Measurements from ENCODE around the gene QRSL1.
"Not testable (repeated sequence)": the region's sequence is repeated elsewhere in the genome, so short reads cannot be mapped to it uniquely, and the experiment has no call there.

QRSL1 gene

GRCh38 chr6:106629103-106629858 is at the start of gene QRSL1, which contains the start of gene RTN4IP1:
Gene QRSL1, plus strand, starts transcription at chr6:106629578. Its CDS starts 104 bp downstream, at chr6:106629682.
Gene RTN4IP1, minus strand, starts transcription at chr6:106629498. Its CDS starts 477 bp downstream, at chr6:106629021.
- DNase-seq (ENCODE audit: low read depth), result peak; percentile 89
- H3K4me3 ChIP-seq (ENCODE audit: low read depth, low read length), result peak within 1 kb of the TSS; percentile 61
- TF ChIP-seq CTCF (IDR thresholded peaks at IDR 0.05; ENCODE audit: low read depth, low read length, missing control alignments), result no peak

- DNase-seq (ENCODE audit: low read depth), result no peak
- TF ChIP-seq CTCF (IDR thresholded peaks at IDR 0.05; ENCODE audit: low read depth, low read length, missing control alignments), result no peak
- no peak overlapping the region for H3K4me3 ChIP-seq (ENCODE audit: low read depth, low read length)
Observed at GRCh38 chr6:106581468-106581867, 47.9 kb upstream of the QRSL1 start.

- DNase-seq (ENCODE audit: low read depth), result no peak
- no peak for TF ChIP-seq CTCF (IDR thresholded peaks at IDR 0.05; ENCODE audit: low read depth, low read length, missing control alignments)
- H3K4me3 ChIP-seq (ENCODE audit: low read depth, low read length), result no peak overlapping the region
Observed at GRCh38 chr6:106586815-106587415, 42.5 kb upstream of the QRSL1 start.

GRCh38 chr6:106588937-106589336 is 40.4 kb upstream of the QRSL1 start:
- not testable (repeated sequence) for DNase-seq (ENCODE audit: low read depth); H3K4me3 ChIP-seq (ENCODE audit: low read depth, low read length)

GRCh38 chr6:106591111-106591825 is 38.1 kb upstream of the QRSL1 start:
- no peak for DNase-seq (ENCODE audit: low read depth)
- TF ChIP-seq CTCF (IDR thresholded peaks at IDR 0.05; ENCODE audit: low read depth, low read length, missing control alignments), result no peak

GRCh38 chr6:106599440-106599839 is 29.9 kb upstream of the QRSL1 start:
- TF ChIP-seq CTCF (IDR thresholded peaks at IDR 0.05; ENCODE audit: low read depth, low read length, missing control alignments), result no peak
- DNase-seq (ENCODE audit: low read depth), result no peak
- no peak overlapping the region for H3K4me3 ChIP-seq (ENCODE audit: low read depth, low read length)

More at GRCh38 chr6:106591111-106591825, 38.1 kb upstream of the QRSL1 start:
- no peak overlapping the region for H3K4me3 ChIP-seq (ENCODE audit: low read depth, low read length)

- no peak overlapping the region for H3K4me3 ChIP-seq (ENCODE audit: low read depth, low read length)
- no peak for TF ChIP-seq CTCF (IDR thresholded peaks at IDR 0.05; ENCODE audit: low read depth, low read length, missing control alignments)
- no peak for DNase-seq (ENCODE audit: low read depth)
Observed at GRCh38 chr6:106600329-106600728, 29.0 kb upstream of the QRSL1 start.

All from GM12864 (cell line).